Measurements from ENCODE around the gene CGB1.

- no peak for TF ChIP-seq CTCF (optimal IDR thresholded peaks at IDR 0.05 in 1 of 3, IDR thresholded peaks at IDR 0.05 in 1 of 3, conservative IDR thresholded peaks at IDR 0.05 in 1 of 3; ENCODE audit: extremely low read depth in 1 of 3, insufficient read depth in 2 of 3, low read length in 3 of 3)
- TF ChIP-seq EZH2 (IDR thresholded peaks at IDR 0.05; ENCODE audit: low read length) = no peak
Measured at GRCh38 chr19:48985711-48986110, 51.0 kb downstream of the CGB1 start.
